CD8-positive, alpha-beta memory T cell (primary cell): ENCODE data around the gene POLR2I. TPM values are rescaled to one million over a fixed set of nuclear protein-coding genes. Genes with fewer than 3 reads are reported as not detected.

Source experiments
- CTCF ChIA-PET: fragments of 350-600 bp; sonication (Branson Sonifier 250); formaldehyde crosslinking; loops from one replicate; lab custom pipeline; 2021; ENCODE audit warnings: antibody characterized with exemption; lab: Charles Lee
- POLR2A ChIA-PET: fragments of 350-600 bp; sonication (Branson Sonifier 250); formaldehyde crosslinking; loops from one replicate; lab custom pipeline; 2021; ENCODE audit warnings: antibody characterized with exemption; lab: Charles Lee
- DNase-seq, 5 donors: peaks; one replicate each; pipeline versions ENCODE4 v3.0.0 to v3.0.0-alpha.2; 2020 to 2022; ENCODE audit warnings: mixed read lengths in 1 of 5
- H3K27ac ChIP-seq: one replicate; pipeline ENCODE4 v1.7.0; 2013; ENCODE audit warnings: low read depth, mild to moderate bottlenecking, low read length, moderate library complexity
- H3K27me3 ChIP-seq: 2 replicates; pipeline ENCODE4 v1.7.0; 2013; ENCODE audit warnings: low read length, mild to moderate bottlenecking; ENCODE audit not compliant: insufficient read depth, poor library complexity, severe bottlenecking
- H3K36me3 ChIP-seq: 2 replicates; pipeline ENCODE4 v1.7.0; 2013; ENCODE audit warnings: mild to moderate bottlenecking, low read length, moderate library complexity; ENCODE audit not compliant: insufficient read depth
- H3K4me1 ChIP-seq: 2 replicates; pipeline ENCODE4 v1.7.0; 2013; ENCODE audit warnings: mild to moderate bottlenecking, low read length, moderate library complexity; ENCODE audit not compliant: insufficient read depth
- H3K4me3 ChIP-seq: 2 replicates; pipeline ENCODE4 v1.7.0; 2013; ENCODE audit warnings: mild to moderate bottlenecking, low read length
- H3K9me3 ChIP-seq: 2 replicates; pipeline ENCODE4 v1.7.0; 2013; ENCODE audit warnings: mild to moderate bottlenecking, low read length
- H3K27ac Mint-ChIP-seq, 8 donors: one replicate each; pipeline ENCODE4 v1.8.0; 2020 to 2021; ENCODE audit warnings: mixed read lengths in 8 of 8, mild to moderate bottlenecking in 6 of 8, inconsistent platforms in 3 of 8, moderate library complexity in 3 of 8
- H3K27me3 Mint-ChIP-seq, 2 donors: one replicate each; pipeline ENCODE4 v1.8.0; 2020 to 2021; ENCODE audit warnings: mixed read lengths in 2 of 2, mild to moderate bottlenecking in 1 of 2, moderate library complexity in 1 of 2
- H3K36me3 Mint-ChIP-seq, 3 donors: one replicate each; pipeline ENCODE4 v1.8.0; 2020 to 2021; ENCODE audit warnings: mixed read lengths in 3 of 3, inconsistent platforms in 1 of 3, mild to moderate bottlenecking in 1 of 3
- H3K4me1 Mint-ChIP-seq, 3 donors: one replicate each; pipeline ENCODE4 v1.8.0; 2020 to 2021; ENCODE audit warnings: mixed read lengths in 3 of 3, inconsistent platforms in 1 of 3, mild to moderate bottlenecking in 1 of 3
- H3K4me3 Mint-ChIP-seq, 7 donors: one replicate each; pipeline ENCODE4 v1.8.0; 2020 to 2021; ENCODE audit warnings: mixed read lengths in 7 of 7, mild to moderate bottlenecking in 6 of 7, moderate library complexity in 4 of 7, inconsistent platforms in 2 of 7
- H3K9me3 Mint-ChIP-seq, 5 donors: one replicate each; pipeline ENCODE4 v1.8.0; 2020 to 2022; ENCODE audit warnings: mixed read lengths in 5 of 5, mild to moderate bottlenecking in 3 of 5, moderate library complexity in 2 of 5, inconsistent platforms in 1 of 5
- polyA plus RNA-seq: library from polyadenylated mRNA; unstranded; fragments of 300-500 nt; fragmentation: Illumina TruSeq; gene quantifications from one replicate; pipeline ENCODE4 v1.2.3, GENCODE V29; 2021
- total RNA-seq, 2 experiments: library from RNA; stranded (reverse); gene quantifications; one replicate each; pipeline ENCODE4 v1.2.3, GENCODE V29; 2021

The POLR2I gene
- total and polyA plus RNA-seq, 3 experiments from 2014 or later = 118 to 159 (median 131) TPM

DNA sequence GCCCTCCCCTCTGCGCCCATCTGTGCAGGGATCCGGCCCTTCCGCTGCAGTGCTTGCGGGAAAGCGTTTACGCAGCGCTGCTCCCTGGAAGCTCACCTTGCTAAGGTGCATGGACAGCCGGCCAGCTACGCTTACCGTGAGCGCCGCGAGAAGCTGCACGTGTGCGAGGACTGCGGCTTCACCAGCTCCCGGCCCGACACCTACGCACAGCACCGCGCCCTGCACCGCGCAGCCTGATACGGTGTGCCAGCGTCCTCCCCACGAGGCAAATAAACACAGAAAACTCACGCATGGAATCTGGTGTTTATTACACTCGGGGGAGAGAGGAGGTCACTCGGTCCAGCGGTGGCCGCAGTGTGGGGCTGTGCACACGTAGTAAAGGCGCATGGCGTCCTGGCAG, 1.2 kb downstream of the POLR2I start:
- DNase-seq = peak in 1 of 5 donors; percentile 48
- H3K27me3 ChIP-seq = no peaks in the 10 kb centered on the region
- Mint-ChIP-seq H3K27me3 (peaks cover 0 to 5% of the 10 kb centered on the region in 2 donors), H3K9me3 (peaks cover 0 to 3% (median 0%) of the 10 kb centered on the region in 5 donors), H3K4me3 (peak overlapping the region; percentile 82 to 94 (median 90)), H3K27ac (peak overlapping the region in 7 of 8 donors; percentile 81 to 99 (median 96)), H3K4me1 (peaks cover 33 to 48% (median 47%) of the 10 kb centered on the region in 3 donors), H3K36me3 (peaks cover 5 to 60% (median 11%) of the 10 kb centered on the region in 3 donors)
- H3K9me3 ChIP-seq = no peaks in the 10 kb centered on the region
- H3K36me3 ChIP-seq = peaks cover 7% of the 10 kb centered on the region
- ChIA-PET POLR2A (no interaction called here), CTCF (interaction anchor here (3.7 kb wide), 1 partner anchor 14 kb away, joined by 22 read pairs; no protein-coding TSS in a partner anchor)
- H3K27ac ChIP-seq = peak overlapping the region; percentile 95
- H3K4me3 ChIP-seq = peak overlapping the region; percentile 99
- peaks cover 29% of the 10 kb centered on the region for H3K4me1 ChIP-seq

DNA sequence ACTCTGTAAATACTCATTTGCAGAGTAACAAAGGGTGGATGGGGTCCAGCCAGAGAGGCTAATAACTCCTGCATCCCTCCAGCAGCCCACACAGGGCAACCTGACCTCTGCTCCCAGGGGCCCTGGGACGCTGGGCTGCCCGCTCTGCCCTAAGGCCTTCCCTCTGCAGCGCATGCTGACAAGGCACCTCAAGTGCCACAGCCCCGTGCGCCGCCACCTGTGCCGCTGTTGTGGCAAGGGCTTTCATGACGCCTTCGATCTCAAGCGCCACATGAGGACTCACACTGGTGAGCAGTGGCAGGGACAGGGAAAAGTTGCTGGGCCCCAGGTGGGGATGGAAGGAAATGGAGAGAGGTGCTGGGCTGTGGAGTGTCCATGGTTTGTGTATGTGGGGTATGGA, 2.0 kb downstream of the POLR2I start:
- H3K9me3 ChIP-seq = no peaks in the 10 kb centered on the region
- CTCF ChIA-PET = no interaction called here
- Mint-ChIP-seq H3K4me1 (peaks cover 30 to 43% (median 41%) of the 10 kb centered on the region in 3 donors), H3K9me3 (peaks cover 0 to 3% (median 0%) of the 10 kb centered on the region in 5 donors), H3K36me3 (peaks cover 5 to 56% (median 8%) of the 10 kb centered on the region in 3 donors), H3K27me3 (peaks cover 0 to 5% of the 10 kb centered on the region in 2 donors), H3K4me3 (peak overlapping the region; percentile 59 to 89 (median 81)), H3K27ac (peak overlapping the region in 7 of 8 donors; percentile 20 to 82 (median 59))
- H3K27me3 ChIP-seq = no peaks in the 10 kb centered on the region
- H3K4me1 ChIP-seq = peaks cover 29% of the 10 kb centered on the region
- POLR2A ChIA-PET = no interaction called here
- no peak overlapping the region for H3K27ac ChIP-seq
- H3K4me3 ChIP-seq = no peak overlapping the region
- no peak for DNase-seq
- peaks cover 4% of the 10 kb centered on the region for H3K36me3 ChIP-seq

DNA sequence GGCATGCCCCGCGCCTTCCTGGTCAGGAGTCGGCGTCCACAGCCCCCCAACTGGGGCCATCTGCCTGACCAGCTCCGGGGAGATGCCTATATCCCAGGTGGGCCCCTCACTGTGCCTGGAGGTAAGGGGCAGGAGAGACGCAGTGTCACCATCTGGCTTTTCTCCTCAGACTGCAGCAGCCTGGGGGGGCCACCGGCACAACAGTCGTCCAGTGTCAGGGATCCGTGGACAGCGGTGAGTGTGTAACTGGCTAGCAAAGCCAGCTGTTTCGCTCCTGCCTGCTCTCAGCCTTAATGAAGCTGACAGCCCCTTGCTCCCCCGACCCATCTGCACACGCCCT, 3.5 kb downstream of the POLR2I start:
- H3K27me3 ChIP-seq = no peaks in the 10 kb centered on the region
- no peak overlapping the region for H3K27ac ChIP-seq
- ChIA-PET CTCF (no interaction called here), POLR2A (no interaction called here)
- peaks cover 0 to 3% (median 0%) of the 10 kb centered on the region in 5 donors for H3K9me3 Mint-ChIP-seq
- no peak overlapping the region for H3K4me3 Mint-ChIP-seq
- H3K36me3 ChIP-seq = peaks cover 4% of the 10 kb centered on the region
- H3K27me3 Mint-ChIP-seq = peaks cover 0 to 5% of the 10 kb centered on the region in 2 donors
- H3K27ac Mint-ChIP-seq = peak overlapping the region in 1 of 8 donors; percentile 82
- no peak overlapping the region for H3K4me3 ChIP-seq
- peaks cover 23 to 32% (median 30%) of the 10 kb centered on the region in 3 donors for H3K4me1 Mint-ChIP-seq
- H3K4me1 ChIP-seq = peaks cover 19% of the 10 kb centered on the region
- no peaks in the 10 kb centered on the region for H3K9me3 ChIP-seq
- no peak for DNase-seq
- H3K36me3 Mint-ChIP-seq = peaks cover 5 to 53% (median 5%) of the 10 kb centered on the region in 3 donors

DNA sequence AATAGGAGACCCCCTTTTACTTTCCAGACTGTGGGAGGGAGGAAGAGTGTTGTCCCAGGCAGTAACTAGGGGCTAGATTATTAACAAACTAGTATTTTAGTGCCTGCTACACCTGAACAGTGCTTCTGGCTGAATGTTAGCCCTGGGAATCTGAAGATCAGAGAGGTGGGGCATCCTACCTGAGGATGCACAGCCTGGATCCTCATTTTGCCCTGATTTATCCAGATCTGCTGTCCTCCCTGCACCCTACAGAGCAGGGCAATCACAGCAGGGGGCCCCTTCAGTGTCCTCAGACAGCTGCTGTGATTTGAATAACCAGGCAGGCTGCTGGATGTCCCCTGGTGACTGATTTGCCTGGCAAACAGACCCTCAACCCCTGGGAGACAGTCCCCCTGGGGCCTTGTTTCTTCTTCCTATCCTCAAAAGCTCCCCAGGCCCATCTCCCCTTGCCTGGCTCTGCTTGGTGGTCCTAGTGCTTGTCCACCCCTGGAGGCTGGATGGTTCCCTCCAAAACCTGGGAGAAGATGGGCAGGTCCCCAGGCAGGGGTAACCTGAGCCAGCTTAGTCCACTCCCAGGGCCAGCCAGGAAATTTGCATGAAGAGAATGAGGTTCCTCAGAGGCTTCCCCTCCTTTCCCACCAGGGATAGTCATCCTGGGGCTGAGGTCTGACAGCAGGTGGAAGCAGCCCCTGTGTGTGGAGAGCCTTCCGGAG, 4.0 kb downstream of the POLR2I start, which contains the start of gene OVOL3:
Gene OVOL3 (plus strand): TSS at position 657 of the 713 bp plus-strand sequence. CDS start 60 bp downstream, outside the sequence.
- H3K4me3 Mint-ChIP-seq = peak within 1 kb of the TSS in 4 of 7 donors; percentile 5 to 66 (median 42)
- peaks cover 0 to 5% of the 10 kb centered on the region in 2 donors for H3K27me3 Mint-ChIP-seq
- no peaks in the 10 kb centered on the region for H3K27me3 ChIP-seq
- H3K36me3 ChIP-seq = peaks cover 4% of the 10 kb centered on the region
- H3K4me1 ChIP-seq = peaks cover 14% of the 10 kb centered on the region
- no peaks in the 10 kb centered on the region for H3K9me3 ChIP-seq
- CTCF ChIA-PET = no interaction called here
- peak within 1 kb of the TSS in 2 of 8 donors; percentile 82 to 91 for H3K27ac Mint-ChIP-seq
- peaks cover 19 to 28% (median 25%) of the 10 kb centered on the region in 3 donors for H3K4me1 Mint-ChIP-seq
- H3K36me3 Mint-ChIP-seq = peaks cover 4 to 51% (median 5%) of the 10 kb centered on the region in 3 donors
- POLR2A ChIA-PET = no interaction called here
- H3K9me3 Mint-ChIP-seq = peaks cover 0 to 3% (median 0%) of the 10 kb centered on the region in 5 donors
- no peak within 1 kb of the TSS for H3K27ac ChIP-seq
- H3K4me3 ChIP-seq = no peak within 1 kb of the TSS
- no peak for DNase-seq

DNA sequence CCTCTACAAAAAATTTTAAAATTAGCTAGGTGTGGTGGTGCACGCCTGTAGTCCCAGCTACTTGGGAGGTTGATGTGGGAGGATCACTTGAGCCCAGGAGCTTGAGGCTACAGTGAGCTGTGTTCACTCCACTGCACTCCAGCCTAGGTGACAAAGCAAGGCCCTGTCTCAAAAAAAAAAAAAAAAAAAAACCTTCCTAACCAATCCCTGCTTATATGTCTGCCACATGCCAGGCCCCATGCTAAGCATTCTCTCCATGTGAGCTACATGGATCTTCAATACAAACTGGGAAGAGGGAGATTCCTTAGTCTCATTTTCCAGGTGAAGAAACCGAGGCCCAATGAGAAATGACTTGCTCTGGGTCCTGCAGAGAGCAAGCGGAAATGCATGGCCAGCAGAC, 6.0 kb downstream of the POLR2I start:
- no peak overlapping the region for H3K27ac ChIP-seq
- Mint-ChIP-seq H3K9me3 (no peaks in the 10 kb centered on the region), H3K27me3 (no peaks in the 10 kb centered on the region), H3K27ac (peak overlapping the region in 1 of 8 donors; percentile 84), H3K36me3 (peaks cover 4 to 38% (median 5%) of the 10 kb centered on the region in 3 donors), H3K4me3 (no peak overlapping the region), H3K4me1 (peaks cover 6 to 10% (median 10%) of the 10 kb centered on the region in 3 donors)
- H3K36me3 ChIP-seq = peaks cover 4% of the 10 kb centered on the region
- ChIA-PET POLR2A (no interaction called here), CTCF (no interaction called here)
- H3K27me3 ChIP-seq = no peaks in the 10 kb centered on the region
- no peak for DNase-seq
- no peaks in the 10 kb centered on the region for H3K9me3 ChIP-seq
- H3K4me3 ChIP-seq = no peak overlapping the region
- peaks cover 5% of the 10 kb centered on the region for H3K4me1 ChIP-seq

DNA sequence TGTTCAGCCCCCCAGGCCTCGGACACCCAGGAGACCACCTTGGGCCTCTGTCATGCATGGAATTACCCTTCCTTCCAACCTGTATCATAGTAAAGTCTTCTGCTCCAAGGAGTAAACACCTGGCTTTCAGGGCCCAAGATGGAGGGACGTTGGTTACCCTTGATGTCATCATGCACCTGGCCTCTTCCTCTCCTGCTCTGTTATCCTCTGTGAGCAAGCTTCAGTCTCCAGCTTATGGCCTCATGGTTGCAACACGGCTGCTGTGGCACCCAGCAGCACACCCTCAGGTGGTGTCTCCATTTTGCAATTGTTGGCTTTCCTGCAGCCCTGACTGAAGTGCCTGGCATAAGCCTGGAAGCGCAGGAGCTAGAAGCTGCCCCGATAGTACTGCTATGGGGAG, 7.7 kb downstream of the POLR2I start:
- ChIA-PET CTCF (interaction anchor here (1.5 kb wide), 1 partner anchor 45 kb away, joined by 3 read pairs; no protein-coding TSS in a partner anchor), POLR2A (no interaction called here)
- no peak overlapping the region for H3K27ac ChIP-seq
- no peaks in the 10 kb centered on the region for H3K36me3 ChIP-seq
- no peaks in the 10 kb centered on the region for H3K9me3 ChIP-seq
- no peak overlapping the region for H3K27ac Mint-ChIP-seq
- no peak overlapping the region for H3K4me3 Mint-ChIP-seq
- no peaks in the 10 kb centered on the region for H3K4me1 Mint-ChIP-seq
- H3K27me3 ChIP-seq = no peaks in the 10 kb centered on the region
- H3K4me1 ChIP-seq = no peaks in the 10 kb centered on the region
- H3K4me3 ChIP-seq = no peak overlapping the region
- DNase-seq = no peak
- H3K27me3 Mint-ChIP-seq = no peaks in the 10 kb centered on the region
- peaks cover 0 to 22% (median 0%) of the 10 kb centered on the region in 3 donors for H3K36me3 Mint-ChIP-seq
- no peaks in the 10 kb centered on the region for H3K9me3 Mint-ChIP-seq

DNA sequence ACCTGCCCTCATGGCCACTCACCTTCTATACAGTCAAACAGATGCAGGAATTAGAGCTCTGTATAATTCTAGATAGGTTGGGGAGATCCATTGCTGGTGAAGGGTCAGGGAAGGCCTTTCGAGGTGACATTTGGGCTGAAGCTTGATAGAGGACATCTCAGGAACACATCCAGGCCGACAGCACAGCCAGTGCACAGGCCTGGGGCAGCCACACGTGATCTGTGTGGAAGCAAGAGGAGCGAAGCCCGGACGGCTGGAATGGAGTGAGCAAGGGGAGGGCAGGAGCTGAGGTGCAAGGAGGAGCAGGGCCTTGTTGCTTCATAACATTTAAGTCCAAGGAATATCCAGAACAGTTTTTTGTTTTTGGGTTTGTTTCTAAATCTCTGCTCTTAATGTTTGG, 8.2 kb downstream of the POLR2I start:
- CTCF ChIA-PET = interaction anchor here (1.1 to 1.5 kb wide), 2 partner anchors 45 to 56 kb away, joined by 3 read pairs; no protein-coding TSS in a partner anchor
- H3K4me1 Mint-ChIP-seq = no peaks in the 10 kb centered on the region
- Histone ChIP-seq H3K4me1 (no peaks in the 10 kb centered on the region), H3K36me3 (no peaks in the 10 kb centered on the region), H3K27ac (no peak overlapping the region), H3K9me3 (no peaks in the 10 kb centered on the region), H3K27me3 (no peaks in the 10 kb centered on the region), H3K4me3 (no peak overlapping the region)
- peak overlapping the region in 1 of 7 donors; percentile 68 for H3K4me3 Mint-ChIP-seq
- H3K27me3 Mint-ChIP-seq = no peaks in the 10 kb centered on the region
- POLR2A ChIA-PET = no interaction called here
- peak overlapping the region in 3 of 8 donors; percentile 29 to 70 (median 57) for H3K27ac Mint-ChIP-seq
- peaks cover 0 to 18% (median 0%) of the 10 kb centered on the region in 3 donors for H3K36me3 Mint-ChIP-seq
- no peaks in the 10 kb centered on the region for H3K9me3 Mint-ChIP-seq
- no peak for DNase-seq
